MM.1S (cell line): ENCODE data around the gene VWA7.
"Not testable (repeated sequence)": the region's sequence is repeated elsewhere in the genome, so short reads cannot be mapped to it uniquely, and the experiment has no call there.

Experiments
- DNase-seq: peaks from one replicate; pipeline ENCODE4 v3.0.0-alpha.2; 2015
- H2AFZ ChIP-seq: fragments of 300-600 bp; sonication (generic); 2 replicates; pipeline ENCODE4 v1.6.0; 2016; ENCODE audit warnings: antibody characterized with exemption, low read length
- H3F3A ChIP-seq: fragments of 300-600 bp; sonication (generic); 2 replicates; pipeline ENCODE4 v1.6.1; 2016; ENCODE audit warnings: mild to moderate bottlenecking, antibody characterized with exemption, low read length, moderate library complexity, mixed read lengths; ENCODE audit not compliant: insufficient read depth
- H3K27ac ChIP-seq: fragments of 300-600 bp; sonication (generic); 2 replicates; pipeline ENCODE4 v1.5.1; 2016; ENCODE audit warnings: mild to moderate bottlenecking, low read length
- H3K27me3 ChIP-seq: fragments of 300-600 bp; sonication (generic); replicated peaks from 2 replicates; pipeline ENCODE4 v1.6.0; 2016; ENCODE audit warnings: low read length; ENCODE audit not compliant: insufficient read depth
- H3K36me3 ChIP-seq: fragments of 300-600 bp; sonication (generic); replicated peaks from 2 replicates; pipeline ENCODE4 v1.6.1; 2016; ENCODE audit warnings: mild to moderate bottlenecking, low read length, mixed read lengths; ENCODE audit not compliant: insufficient read depth
- H3K4me1 ChIP-seq: fragments of 300-600 bp; sonication (generic); 2 replicates; pipeline ENCODE4 v1.6.1; 2016; ENCODE audit warnings: low read length, mixed read lengths
- H3K4me2 ChIP-seq: fragments of 300-600 bp; sonication (generic); 2 replicates; pipeline ENCODE4 v1.6.0; 2016; ENCODE audit warnings: low read depth, low read length
- H3K4me3 ChIP-seq: fragments of 300-600 bp; sonication (generic); 2 replicates; pipeline ENCODE4 v1.5.1; 2016; ENCODE audit warnings: low read length, mixed read lengths
- H3K79me2 ChIP-seq: fragments of 300-600 bp; sonication (generic); 2 replicates; pipeline ENCODE4 v1.6.1; 2016; ENCODE audit warnings: mixed run types, low read length, mixed read lengths
- H3K9ac ChIP-seq: fragments of 300-600 bp; sonication (generic); 2 replicates; pipeline ENCODE4 v1.6.1; 2016; ENCODE audit warnings: low read length, mixed read lengths
- H3K9me2 ChIP-seq: fragments of 300-600 bp; sonication (generic); replicated peaks from 2 replicates; pipeline ENCODE4 v1.6.1; 2016; ENCODE audit warnings: mild to moderate bottlenecking, low read length, mixed read lengths; ENCODE audit not compliant: insufficient read depth
- H3K9me3 ChIP-seq: fragments of 300-600 bp; sonication (generic); replicated peaks from 2 replicates; pipeline ENCODE4 v1.6.1; 2016; ENCODE audit warnings: mild to moderate bottlenecking, low read length, mixed read lengths; ENCODE audit not compliant: insufficient read depth
- H4K20me1 ChIP-seq: fragments of 300-600 bp; sonication (generic); 2 replicates; pipeline ENCODE4 v1.6.1; 2016; ENCODE audit warnings: mild to moderate bottlenecking, low read length, moderate library complexity, mixed read lengths; ENCODE audit not compliant: insufficient read depth
- CTCF ChIP-seq: fragments of 300-600 bp; sonication (generic); IDR thresholded peaks from 2 replicates; pipeline ENCODE4 v1.5.1; 2016; ENCODE audit warnings: antibody characterized with exemption, low read length, mixed read lengths
- EZH2 ChIP-seq: fragments of 300-600 bp; sonication (generic); optimal IDR thresholded peaks from 2 replicates; pipeline ENCODE3; 2017; ENCODE audit warnings: low read depth, mild to moderate bottlenecking, antibody characterized with exemption, low read length, mixed read lengths
- EZH2phosphoT487 ChIP-seq: fragments of 300-600 bp; sonication (generic); IDR thresholded peaks from 2 replicates; pipeline ENCODE4 v1.6.1; 2018; ENCODE audit warnings: antibody characterized with exemption, low read length

Gene VWA7

GRCh38 chr6:31822036-31822821, 45.1 kb upstream of the VWA7 start:
- peaks cover 25% of the 10 kb centered on the region for H3F3A ChIP-seq
- no peaks in the 10 kb centered on the region for H3K36me3 ChIP-seq
- H3K9me3 ChIP-seq = no peaks in the 10 kb centered on the region
- H3K9me2 ChIP-seq = no peaks in the 10 kb centered on the region
- H3K4me2 ChIP-seq = peak overlapping the region; percentile 81
- H3K27ac ChIP-seq = peak overlapping the region; percentile 96
- H3K4me3 ChIP-seq = peak overlapping the region; percentile 93
- peak; percentile 86 for DNase-seq
- H3K9ac ChIP-seq = peak overlapping the region; percentile 88
- H4K20me1 ChIP-seq = no peaks in the 10 kb centered on the region
- TF ChIP-seq EZH2 (no peak), EZH2phosphoT487 (no peak), CTCF (no peak)
- no peaks in the 10 kb centered on the region for H3K27me3 ChIP-seq
- H2AFZ ChIP-seq = peak overlapping the region; percentile 91
- peaks cover 6% of the 10 kb centered on the region for H3K79me2 ChIP-seq
- peaks cover 19% of the 10 kb centered on the region; the same call in 1 of the 2 replicates for H3K4me1 ChIP-seq

DNA sequence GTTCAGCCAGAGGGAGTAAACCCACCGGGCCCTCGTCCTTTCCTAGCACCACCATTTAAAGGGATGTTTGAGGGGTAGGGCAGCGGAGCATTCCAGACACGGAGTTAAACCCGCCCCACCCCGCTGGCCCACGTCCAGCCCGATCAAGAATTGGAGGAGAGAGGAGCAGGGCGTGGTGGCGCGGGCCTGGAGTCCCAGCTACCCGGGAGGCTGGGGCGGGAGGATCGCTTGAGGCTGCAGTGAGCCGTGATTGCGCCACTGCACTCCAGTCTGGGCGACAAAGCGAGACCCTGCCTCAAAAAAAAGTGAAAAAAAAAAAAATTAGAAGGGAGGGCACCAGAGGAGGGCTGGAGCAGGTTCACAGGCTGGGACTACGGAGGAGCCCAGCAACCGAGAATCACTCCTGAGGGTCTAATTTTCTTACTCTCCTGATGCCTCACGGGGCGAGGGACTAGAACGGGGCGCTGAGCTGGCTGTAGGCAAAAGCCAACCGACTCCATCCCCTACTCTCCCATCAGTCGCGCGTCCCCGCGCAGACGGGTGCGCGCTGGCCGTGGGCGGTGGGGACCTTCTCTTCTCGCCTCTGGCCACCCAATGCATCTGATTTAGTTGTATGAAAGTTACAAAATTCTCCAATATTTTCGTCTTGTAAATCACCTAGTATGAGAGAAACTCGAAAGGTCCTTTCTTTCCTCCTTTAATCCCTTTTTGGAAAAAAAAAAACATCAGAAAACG, 44.3 kb upstream of the VWA7 start:
- TF ChIP-seq EZH2 = no peak
- no peak for TF ChIP-seq CTCF
- TF ChIP-seq EZH2phosphoT487 = no peak
- Histone ChIP-seq H2AFZ (peak overlapping the region; percentile 91), H3K4me3 (peak overlapping the region; percentile 62), H3F3A (peaks cover 22% of the 10 kb centered on the region), H3K9ac (peak overlapping the region; percentile 67), H4K20me1 (no peaks in the 10 kb centered on the region), H3K27me3 (no peaks in the 10 kb centered on the region), H3K9me2 (no peaks in the 10 kb centered on the region), H3K4me2 (peak overlapping the region; percentile 60), H3K9me3 (no peaks in the 10 kb centered on the region), H3K4me1 (peaks cover 19% of the 10 kb centered on the region; the same call in 1 of the 2 replicates), H3K27ac (peak overlapping the region; percentile 96), H3K79me2 (peaks cover 4% of the 10 kb centered on the region), H3K36me3 (no peaks in the 10 kb centered on the region)
- DNase-seq = peak; percentile 65

GRCh38 chr6:31820399-31820798, 43.3 kb upstream of the VWA7 start:
- H3K9ac ChIP-seq, DNase-seq, H3K27me3 ChIP-seq, H3K36me3 ChIP-seq, H3K9me3 ChIP-seq, H3K4me3 ChIP-seq, H2AFZ ChIP-seq, H3K27ac ChIP-seq, H3K79me2 ChIP-seq, H3K9me2 ChIP-seq, H4K20me1 ChIP-seq, H3K4me2 ChIP-seq: not testable (repeated sequence)
- H3F3A ChIP-seq = peaks cover 16% of the 10 kb centered on the region
- peaks cover 15% of the 10 kb centered on the region; the same call in 1 of the 2 replicates for H3K4me1 ChIP-seq
